ENCODE measurements around the gene IFT88.

The IFT88 gene

DNA sequence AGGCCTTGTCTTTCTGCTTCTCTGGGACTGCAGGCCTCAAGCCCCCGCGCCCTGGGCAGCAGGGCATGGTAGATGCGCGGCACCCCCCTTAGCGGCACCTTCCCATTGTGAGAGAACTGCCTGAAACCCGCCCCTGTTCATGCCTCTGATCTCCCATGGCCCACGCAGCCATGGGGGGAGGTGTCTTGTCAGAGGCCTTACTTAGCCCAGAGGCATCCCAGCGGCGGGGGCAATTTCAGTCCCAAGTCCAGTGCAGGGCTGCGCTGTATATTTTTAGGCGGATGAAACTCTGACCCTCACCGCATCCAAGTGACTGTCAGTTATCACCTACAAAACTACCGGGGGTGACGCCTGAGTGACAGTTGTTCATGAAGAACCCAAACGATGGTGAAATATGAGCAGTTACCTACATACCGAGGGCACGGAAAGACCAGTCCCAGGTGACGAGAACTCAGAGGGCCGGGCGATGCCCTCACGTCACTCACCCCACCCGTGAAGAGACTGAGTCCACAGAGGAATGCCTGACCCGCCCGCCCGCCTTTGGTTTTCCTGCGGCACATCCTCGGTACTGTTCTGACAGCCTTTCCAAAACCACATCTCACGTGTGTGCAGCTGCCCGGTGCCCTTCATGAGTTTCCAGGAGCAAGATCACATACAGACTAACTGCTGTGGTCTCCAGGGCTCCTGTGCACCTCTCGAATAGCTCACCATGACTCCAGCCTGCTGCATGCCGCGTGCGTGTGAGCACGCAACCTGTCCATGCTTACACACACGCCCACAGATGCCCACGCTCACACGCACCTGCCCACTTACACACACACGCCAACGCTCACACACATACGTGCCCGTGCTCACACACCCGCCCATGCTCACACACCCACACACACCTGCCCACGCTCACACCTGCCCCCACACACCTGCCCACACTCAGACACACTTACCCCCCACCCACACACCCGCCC lies 150.9 kb downstream of the IFT88 start:
- DNase-seq = no peak

DNA sequence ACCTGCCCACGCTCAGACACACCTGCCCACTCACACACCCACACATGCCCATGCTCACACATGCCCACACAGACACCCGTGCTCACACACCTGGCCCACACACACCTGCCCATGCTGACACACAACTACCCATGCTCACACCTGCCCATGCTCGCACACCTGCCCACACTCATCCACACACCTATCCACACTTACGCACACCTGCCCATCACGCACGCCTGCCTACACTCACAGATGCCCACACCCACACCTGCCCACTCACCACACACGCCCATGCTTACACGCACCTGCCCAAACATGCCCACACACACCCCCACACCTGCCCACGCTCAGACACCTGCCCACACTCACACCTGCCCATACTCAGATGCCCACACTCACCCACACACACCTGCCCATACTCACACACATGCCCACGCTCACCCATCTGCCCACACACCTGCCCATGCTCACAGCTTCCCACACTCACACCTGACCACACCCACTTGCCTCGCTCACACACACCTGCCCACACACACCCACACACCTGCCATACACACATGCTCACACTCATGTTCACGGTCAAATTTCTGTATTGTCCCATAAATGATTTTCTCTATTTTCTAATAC lies 152.1 kb downstream of the IFT88 start:
- no peak for DNase-seq

DNA sequence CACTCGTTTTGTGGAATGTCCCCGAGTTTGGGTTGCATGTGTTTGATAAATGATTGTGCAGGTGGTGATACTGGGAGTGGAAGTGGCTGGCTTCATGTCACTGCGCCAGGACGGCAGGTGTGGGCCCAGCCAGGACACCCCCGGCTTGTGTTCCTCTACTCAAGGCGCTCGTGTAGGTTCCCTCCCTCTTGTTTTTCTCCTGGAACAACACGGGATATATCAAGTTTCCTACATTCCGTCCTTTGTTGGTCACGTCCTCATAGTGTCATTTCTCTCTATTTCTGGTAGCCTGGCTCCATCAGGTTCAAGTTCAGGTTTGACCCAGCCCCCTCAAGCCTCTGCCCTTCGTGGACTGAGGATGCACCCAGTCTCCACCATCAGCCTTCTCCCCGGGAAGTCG lies 152.8 kb downstream of the IFT88 start:
- DNase-seq = no peak

DNA sequence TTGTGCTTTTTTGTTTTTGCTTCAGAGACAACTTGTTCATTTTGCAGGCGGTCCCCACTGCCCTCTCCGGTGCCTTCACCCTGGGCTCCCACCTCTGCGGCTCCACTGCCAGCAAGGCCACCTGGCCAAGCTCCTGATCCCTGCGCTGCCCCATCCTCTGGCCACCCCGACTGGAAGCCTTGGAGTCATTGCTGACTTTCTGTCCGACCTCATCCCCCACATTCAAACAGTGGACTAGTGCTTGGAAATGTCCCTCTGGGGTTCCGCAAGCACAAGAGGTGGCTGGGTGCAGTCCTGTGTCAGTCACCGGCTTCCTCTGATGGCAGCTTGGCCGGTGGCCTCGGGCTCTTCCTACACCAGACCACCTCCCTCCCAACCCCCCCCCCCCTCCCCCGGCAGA lies 153.5 kb downstream of the IFT88 start:
- DNase-seq = no peak

DNA sequence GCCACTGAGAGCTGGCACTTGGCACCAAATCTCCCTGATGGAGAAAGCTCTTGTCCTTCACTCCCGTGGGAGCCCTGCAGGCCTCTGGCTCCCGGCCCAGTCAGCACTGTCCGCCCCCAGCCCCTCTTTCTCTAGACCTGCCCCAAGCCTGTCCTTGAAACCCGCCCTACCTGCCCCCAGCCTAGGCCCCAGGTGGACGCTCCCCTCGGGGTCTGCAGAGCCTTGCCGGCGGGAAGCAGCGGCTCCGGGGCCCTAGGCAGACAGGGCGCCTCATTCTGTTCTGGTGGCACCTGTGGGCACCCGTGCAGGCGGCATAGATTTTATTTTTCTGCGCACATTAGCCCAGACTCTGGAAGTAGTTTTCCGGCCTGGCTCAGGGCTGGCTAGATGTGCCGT lies 154.1 kb downstream of the IFT88 start:
- DNase-seq = no peak

DNA sequence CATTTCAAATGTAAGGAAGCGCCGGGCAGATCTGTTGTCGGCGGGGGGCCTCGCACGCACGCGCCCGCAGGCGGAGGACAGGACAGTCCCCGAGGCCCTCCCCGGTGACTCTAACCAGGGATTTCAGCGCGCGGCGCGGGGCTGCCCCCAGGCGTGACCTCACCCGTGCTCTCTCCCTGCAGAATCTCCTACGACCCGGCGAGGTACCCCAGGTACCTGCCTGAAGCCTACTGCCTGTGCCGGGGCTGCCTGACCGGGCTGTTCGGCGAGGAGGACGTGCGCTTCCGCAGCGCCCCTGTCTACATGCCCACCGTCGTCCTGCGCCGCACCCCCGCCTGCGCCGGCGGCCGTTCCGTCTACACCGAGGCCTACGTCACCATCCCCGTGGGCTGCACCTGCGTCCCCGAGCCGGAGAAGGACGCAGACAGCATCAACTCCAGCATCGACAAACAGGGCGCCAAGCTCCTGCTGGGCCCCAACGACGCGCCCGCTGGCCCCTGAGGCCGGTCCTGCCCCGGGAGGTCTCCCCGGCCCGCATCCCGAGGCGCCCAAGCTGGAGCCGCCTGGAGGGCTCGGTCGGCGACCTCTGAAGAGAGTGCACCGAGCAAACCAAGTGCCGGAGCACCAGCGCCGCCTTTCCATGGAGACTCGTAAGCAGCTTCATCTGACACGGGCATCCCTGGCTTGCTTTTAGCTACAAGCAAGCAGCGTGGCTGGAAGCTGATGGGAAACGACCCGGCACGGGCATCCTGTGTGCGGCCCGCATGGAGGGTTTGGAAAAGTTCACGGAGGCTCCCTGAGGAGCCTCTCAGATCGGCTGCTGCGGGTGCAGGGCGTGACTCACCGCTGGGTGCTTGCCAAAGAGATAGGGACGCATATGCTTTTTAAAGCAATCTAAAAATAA lies 154.7 kb downstream of the IFT88 start:
- DNase-seq = no peak

DNA sequence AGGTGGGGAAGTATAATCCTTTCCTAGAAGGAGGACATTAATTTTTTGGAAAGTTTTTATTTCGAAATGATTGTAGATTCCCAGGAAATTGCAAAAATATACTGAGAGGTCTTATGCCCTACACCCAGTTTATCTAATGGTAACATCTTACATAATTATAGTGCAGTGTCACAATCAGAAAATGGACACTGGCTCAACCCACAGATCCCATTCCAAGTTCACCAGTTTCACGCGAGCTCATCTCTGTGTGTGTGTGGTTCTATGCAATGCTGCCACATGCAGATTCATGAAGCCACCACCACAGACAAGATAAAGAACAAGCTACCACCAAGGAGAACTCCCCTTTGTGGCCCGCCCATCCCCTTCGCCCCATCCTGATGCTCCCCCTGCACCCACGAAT lies 160.9 kb downstream of the IFT88 start:
- DNase-seq = no peak

DNA sequence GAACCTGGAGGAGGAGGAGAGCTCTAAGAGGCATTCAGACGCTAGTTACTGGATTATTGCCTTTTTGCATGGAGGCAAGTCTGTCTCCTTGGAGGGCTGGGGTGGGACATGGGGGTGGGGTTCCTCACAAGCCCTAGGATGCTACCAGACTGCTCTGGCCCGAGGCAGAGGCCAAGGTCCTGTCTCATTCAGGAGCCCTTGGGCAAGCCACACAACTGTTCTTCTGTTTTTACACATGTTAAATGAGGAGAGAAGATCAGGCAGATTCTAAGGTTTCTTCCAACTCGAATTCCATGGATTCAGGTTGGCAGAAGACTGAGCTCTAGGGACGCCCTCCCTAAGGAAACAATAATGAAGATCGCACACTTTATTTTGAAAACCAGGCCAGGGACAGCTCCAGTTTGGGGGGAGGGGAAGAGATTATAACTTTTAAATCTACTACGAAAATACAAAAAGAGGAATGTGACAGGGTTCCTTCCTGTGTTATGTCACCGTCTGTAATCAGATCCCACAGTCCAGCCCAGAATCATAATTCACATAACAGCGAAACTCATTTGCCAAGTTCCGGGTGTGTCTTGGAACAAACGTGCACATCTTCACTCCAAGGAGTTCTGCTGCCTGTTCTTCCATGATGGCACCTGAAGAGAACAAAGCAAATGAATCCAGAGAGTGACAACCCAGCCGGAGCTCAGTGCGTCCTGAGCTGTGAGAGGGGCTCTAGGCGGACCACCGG lies 161.8 kb downstream of the IFT88 start:
- no peak for DNase-seq

DNA sequence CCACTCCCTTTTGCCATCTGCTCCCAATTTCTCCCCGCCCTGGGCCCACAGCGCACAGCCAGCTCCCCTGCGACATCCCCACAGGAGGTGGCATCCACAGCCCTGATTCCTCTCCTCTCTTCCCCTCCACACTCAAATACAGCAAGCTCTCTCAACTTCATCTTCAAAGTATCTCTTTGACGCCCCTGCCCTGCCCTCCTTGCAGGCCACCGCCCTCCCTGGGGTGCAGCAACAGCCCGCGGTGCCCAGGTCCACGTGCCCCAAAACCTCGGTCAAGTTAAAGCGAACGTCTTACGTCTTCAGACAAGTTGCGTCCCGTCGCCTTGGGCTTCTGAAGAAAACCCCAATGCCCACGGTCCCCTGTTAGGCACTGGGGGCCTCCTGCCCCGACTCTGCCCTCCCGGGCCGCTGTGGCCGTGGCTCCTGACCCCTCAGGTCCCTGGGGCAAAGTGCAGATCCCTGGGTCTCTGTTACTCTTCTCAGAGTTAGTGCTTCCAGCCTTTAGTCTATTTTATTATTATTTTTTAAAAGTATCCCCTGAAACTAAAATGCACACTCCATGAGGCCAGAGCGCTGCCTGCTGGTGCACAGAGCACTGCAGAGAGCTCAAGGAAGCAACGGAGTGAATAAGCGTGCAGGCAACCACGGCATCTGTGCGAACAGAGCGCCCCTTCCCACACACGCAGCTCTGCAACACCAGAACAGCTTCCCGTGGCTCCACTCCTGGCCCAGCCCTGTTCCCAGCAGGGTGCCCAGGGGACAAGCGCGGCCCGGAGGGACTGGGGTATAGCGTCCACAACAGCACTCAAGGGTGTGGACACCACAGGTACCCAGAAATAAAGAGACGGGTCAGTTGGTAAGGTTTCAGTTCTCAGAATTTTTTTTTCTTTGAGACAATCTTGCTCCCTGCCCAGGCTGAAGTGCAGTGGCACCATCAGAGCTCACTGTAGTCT lies 163.0 kb downstream of the IFT88 start:
- DNase-seq = no peak

DNA sequence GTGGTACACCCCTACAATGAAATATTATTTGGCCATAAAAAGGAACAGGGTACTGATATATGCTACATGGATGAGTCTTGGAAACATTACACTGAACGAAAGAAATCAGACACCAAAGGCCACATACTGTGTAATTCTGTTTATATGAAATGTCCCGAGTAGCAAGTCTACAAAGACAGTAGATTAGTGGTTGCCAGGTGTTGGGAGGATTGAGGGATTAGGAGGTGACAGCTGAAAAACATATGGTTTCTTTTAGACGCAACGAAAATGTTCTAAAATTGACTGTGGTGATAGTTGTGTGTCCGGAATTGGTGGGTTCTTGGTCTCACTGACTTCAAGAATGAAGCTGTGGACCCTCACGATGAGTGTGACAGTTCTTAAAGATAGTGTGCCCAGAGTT lies 171.7 kb downstream of the IFT88 start:
- DNase-seq = no peak

DNA sequence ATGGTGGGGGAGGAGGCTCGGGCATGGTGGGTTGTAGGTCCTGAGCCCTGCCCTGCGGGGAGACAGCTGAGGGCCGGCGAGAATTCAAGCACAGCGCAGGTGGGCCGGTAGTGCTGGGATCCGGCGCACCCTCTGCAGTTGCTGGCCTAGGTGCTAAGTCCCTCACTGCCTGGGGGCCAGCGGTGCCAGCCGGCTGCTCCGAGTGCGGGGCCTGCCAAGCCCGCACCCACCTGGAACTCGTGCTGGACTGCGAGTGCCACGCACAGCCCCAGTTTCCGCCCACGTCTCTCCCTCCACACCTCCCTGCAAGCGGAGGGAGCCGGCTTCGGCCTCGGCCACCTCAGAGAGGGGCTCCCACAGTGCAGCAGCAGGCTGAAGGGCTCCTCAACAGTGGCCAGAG lies 173.1 kb downstream of the IFT88 start:
- no peak for DNase-seq

All from activated T-cell treated with anti-CD3 and anti-CD28 coated beads, Interleukin-2, amount 50 U/mL, for 1 hour (primary cell).